H1 (cell line): ENCODE measurements around the gene DNAL4. TPM values are rescaled to one million over a fixed set of nuclear protein-coding genes. Genes with fewer than 3 reads are reported as not detected.
A peak's percentile ranks its signal among the peaks of the same experiment; 100 is the strongest.

Source experiments
- ATF3 ChIP-seq: IDR thresholded peaks from 2 replicates; pipeline ENCODE4 v1.6.1; 2011; ENCODE audit warnings: low read depth, mild to moderate bottlenecking, low read length; ENCODE audit not compliant: insufficient read depth
- BCL11A ChIP-seq, 2 experiments: IDR thresholded peaks; one replicate each; pipeline ENCODE4 v1.6.1; 2011; ENCODE audit warnings: low read depth in 2 of 2, low read length in 2 of 2, mild to moderate bottlenecking in 2 of 2
- CBX8 ChIP-seq: fragments of 300-800, 300-1000 bp; sonication (generic); IDR thresholded peaks from 2 replicates; pipeline ENCODE4 v1.7.1; 2016; ENCODE audit warnings: low read depth, low read length, borderline replicate concordance
- CHD1 ChIP-seq: IDR thresholded peaks from 2 replicates; pipeline ENCODE4 v1.6.1; 2012; ENCODE audit warnings: low read depth, low read length, improper control_type of control experiment
- CREB1 ChIP-seq: IDR thresholded peaks from 2 replicates; pipeline ENCODE4 v1.6.1; 2012; ENCODE audit warnings: inconsistent platforms
- HDAC6 ChIP-seq: IDR thresholded peaks from one replicate; pipeline ENCODE4 v1.7.1; 2012; ENCODE audit warnings: low read depth, mild to moderate bottlenecking, inconsistent platforms, low read length, moderate library complexity
- KDM5A ChIP-seq: fragments of 200-600 bp; IDR thresholded peaks from 2 replicates; pipeline ENCODE4 v1.7.1; 2012; ENCODE audit warnings: mild to moderate bottlenecking, low read length, inconsistent platforms, mixed read lengths
- MAFK ChIP-seq: IDR thresholded peaks from 2 replicates; pipeline ENCODE4 v1.6.1; 2012; ENCODE audit warnings: low read depth, mild to moderate bottlenecking, improper control_type of control experiment, low read length
- POLR2A ChIP-seq, 2 experiments: IDR thresholded peaks; 1 replicate in 1 of 2; 2 replicates in 1 of 2; pipeline ENCODE4 v1.6.1; 2011; ENCODE audit warnings: low read depth in 2 of 2, low read length in 2 of 2, mild to moderate bottlenecking in 2 of 2; ENCODE audit errors: control extremely low read depth in 1 of 2
- POU5F1 ChIP-seq: IDR thresholded peaks from 2 replicates; pipeline ENCODE4 v1.6.1; 2011; ENCODE audit warnings: low read depth, mild to moderate bottlenecking, low read length, moderate library complexity
- RBBP5 ChIP-seq: IDR thresholded peaks from 2 replicates; pipeline ENCODE4 v1.7.1; 2012; ENCODE audit warnings: low read depth, mild to moderate bottlenecking, inconsistent platforms, low read length, moderate library complexity, borderline replicate concordance
- TAF7 ChIP-seq: optimal IDR thresholded peaks from 2 replicates; pipeline ENCODE3; 2011; ENCODE audit warnings: low read depth, mild to moderate bottlenecking, inconsistent platforms, low read length, moderate library complexity, borderline replicate concordance
- polyA plus RNA-seq, 7 experiments: library from polyadenylated mRNA; depleted of rRNA in 3 of 7; stranded (reverse) in 5 of 7; unstranded in 2 of 7; fragments of >200 nt in 5 of 7; fragments of 200-250 nt in 2 of 7; gene quantifications; 1 replicate in 5 of 7; 2 replicates in 1 of 7; 4 replicates in 1 of 7; pipeline versions ENCODE4 v1.2.1 to v1.2.3, GENCODE V29; 2011 to 2013; ENCODE audit warnings: missing spikeins in 2 of 7, mixed read lengths in 2 of 7
- total RNA-seq: library from RNA; stranded (reverse); fragmentation: NEBNext Ultra II Directional; extraction: Animal tissue kit (Norgen Biotek cat#: 25700); gene quantifications from 2 replicates; pipeline ENCODE4 v1.2.1, GENCODE V29; 2021

The DNAL4 gene
- total and polyA plus RNA-seq, 2 of the 8 experiments (the other 6 are each of a cell fraction or from before 2014, with no cell fraction given): 8.8 to 14.0 TPM

GRCh38 chr22:38793721-38794466 is at the start of gene DNAL4 (continued):
- TF ChIP-seq HDAC6 (no peak), CBX8 (no peak), TAF7 (no peak), POU5F1 (no peak), KDM5A (no peak), POLR2A (IDR thresholded peaks at IDR 0.05; ENCODE audit: control extremely low read depth in 1 of 2, low read depth in 2 of 2, low read length in 2 of 2) (no peak), BCL11A (IDR thresholded peaks at IDR 0.05; ENCODE audit: low read depth in 2 of 2, low read length in 2 of 2) (no peak), CHD1 (no peak), ATF3 (no peak), RBBP5 (no peak), MAFK (no peak), CREB1 (peak; percentile 54; the same call in 1 of the 2 replicates)
